ENCODE data around the gene RCAN3.
A peak's percentile ranks its signal among the peaks of the same experiment; 100 is the strongest.

RCAN3 gene

GRCh38 chr1:24551960-24552571 lies 49.4 kb downstream of the RCAN3 start:
- DNase-seq, result no peak

GRCh38 chr1:24553931-24554330 lies 51.3 kb downstream of the RCAN3 start:
- no peak for DNase-seq

GRCh38 chr1:24554714-24555113 lies 52.1 kb downstream of the RCAN3 start:
- DNase-seq, result no peak

- no peak for DNase-seq
These were observed 53.2 kb downstream of the RCAN3 start, which contains the start of gene NCMAP for GRCh38 chr1:24555591-24556413. NCMAP (plus strand) TSS chr1:24556087; CDS start chr1:24595431, 39,344 bp downstream.

- DNase-seq, result no peak
These were observed 53.8 kb downstream of the RCAN3 start for GRCh38 chr1:24556414-24556795.

GRCh38 chr1:24557220-24557619 lies 54.6 kb downstream of the RCAN3 start:
- DNase-seq, result no peak

GRCh38 chr1:24557711-24558131 lies 55.1 kb downstream of the RCAN3 start:
- no peak for DNase-seq

GRCh38 chr1:24558455-24558854 lies 55.8 kb downstream of the RCAN3 start:
- no peak for DNase-seq

- peak; percentile 81 for DNase-seq
These were observed 56.5 kb downstream of the RCAN3 start for GRCh38 chr1:24558902-24559791.

- no peak for DNase-seq
These were observed 57.7 kb downstream of the RCAN3 start for GRCh38 chr1:24560361-24560760.

GRCh38 chr1:24562625-24563024 lies 60.0 kb downstream of the RCAN3 start:
- no peak for DNase-seq

GRCh38 chr1:24564695-24565094 lies 62.1 kb downstream of the RCAN3 start:
- DNase-seq, result no peak

- DNase-seq, result peak; percentile 11
These were observed 63.7 kb downstream of the RCAN3 start for GRCh38 chr1:24566236-24566867.

GRCh38 chr1:24567792-24568388 lies 65.3 kb downstream of the RCAN3 start:
- DNase-seq, result peak; percentile 48

GRCh38 chr1:24568475-24568874 lies 65.8 kb downstream of the RCAN3 start:
- no peak for DNase-seq

- DNase-seq, result no peak
These were observed 67.9 kb downstream of the RCAN3 start for GRCh38 chr1:24570265-24571125.

- DNase-seq, result no peak
These were observed 69.7 kb downstream of the RCAN3 start for GRCh38 chr1:24572301-24572700.

GRCh38 chr1:24575905-24576587 lies 73.4 kb downstream of the RCAN3 start:
- no peak for DNase-seq

GRCh38 chr1:24578846-24579245 lies 76.2 kb downstream of the RCAN3 start:
- no peak for DNase-seq

- DNase-seq, result no peak
These were observed 78.1 kb downstream of the RCAN3 start for GRCh38 chr1:24580756-24581155.

- DNase-seq, result no peak
These were observed 81.6 kb downstream of the RCAN3 start for GRCh38 chr1:24584171-24584647.
